Measurements from ENCODE around the gene RANBP2.

The RANBP2 gene

GRCh38 chr2:108820482-108820881 lies 101.2 kb downstream of the RANBP2 start:
- H3K9me3 ChIP-seq (ENCODE audit: control insufficient read depth in 1 of 2, low read length in 2 of 2) = peaks cover 0 to 5% of the 10 kb centered on the region in 2 donors
- H3K4me3 ChIP-seq (ENCODE audit: low read depth in 1 of 2, low read length in 2 of 2) = no peak overlapping the region
- H3K36me3 ChIP-seq (ENCODE audit: control insufficient read depth in 1 of 2, insufficient read depth in 2 of 2, low read length in 2 of 2) = peaks cover 7 to 17% of the 10 kb centered on the region in 2 donors
- H3K27me3 ChIP-seq (ENCODE audit: low read depth, low read length) = no peaks in the 10 kb centered on the region
- no peaks in the 10 kb centered on the region for H3K4me1 ChIP-seq (ENCODE audit: control insufficient read depth in 1 of 2, insufficient read depth in 2 of 2, low read length in 2 of 2)
- no peak overlapping the region for H3K27ac ChIP-seq (ENCODE audit: low read length)

- no peaks in the 10 kb centered on the region for H3K4me1 ChIP-seq (ENCODE audit: control insufficient read depth in 1 of 2, insufficient read depth in 2 of 2, low read length in 2 of 2)
Observed at GRCh38 chr2:108823286-108823685, 104.0 kb downstream of the RANBP2 start.

DNA sequence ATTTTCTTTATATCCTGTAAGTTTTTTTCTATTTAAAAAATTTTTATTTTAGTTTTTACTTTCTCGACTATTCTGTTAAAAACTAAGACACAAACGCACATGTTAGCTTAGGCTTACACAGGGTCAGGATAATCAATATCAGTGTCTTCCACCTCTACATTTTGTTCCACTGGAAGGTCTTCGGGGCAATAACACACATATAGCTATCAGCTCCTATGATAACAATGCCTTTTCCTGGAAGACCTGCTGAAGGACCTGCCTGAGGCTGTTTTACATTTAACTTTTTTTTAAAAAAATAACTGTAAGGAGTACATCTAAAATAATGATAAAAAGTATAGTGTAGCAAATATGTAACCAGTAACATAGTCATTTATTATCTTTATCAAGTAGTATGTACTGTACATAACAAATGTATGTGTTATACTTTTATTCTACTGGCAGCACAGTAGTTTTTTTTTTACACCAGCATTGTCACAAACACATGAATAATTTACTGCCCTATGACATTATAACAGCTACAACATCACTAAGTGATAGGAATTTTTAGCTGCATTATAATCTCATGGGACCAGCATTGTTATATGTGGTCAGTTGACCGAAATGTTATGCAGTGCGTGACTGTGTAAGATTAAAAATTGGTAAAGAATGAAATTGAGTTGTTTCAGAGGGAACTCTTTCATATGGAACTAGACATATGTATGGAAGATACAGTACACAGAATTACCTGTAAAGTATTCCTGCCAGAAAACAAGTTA lies 105.2 kb downstream of the RANBP2 start:
- H3K27me3 ChIP-seq (ENCODE audit: low read depth, low read length) = no peaks in the 10 kb centered on the region
- no peaks in the 10 kb centered on the region for H3K36me3 ChIP-seq (ENCODE audit: control insufficient read depth in 1 of 2, insufficient read depth in 2 of 2, low read length in 2 of 2)
- H3K27ac ChIP-seq (ENCODE audit: low read length) = no peak overlapping the region
- no peaks in the 10 kb centered on the region for H3K4me1 ChIP-seq (ENCODE audit: control insufficient read depth in 1 of 2, insufficient read depth in 2 of 2, low read length in 2 of 2)
- H3K4me3 ChIP-seq (ENCODE audit: low read depth in 1 of 2, low read length in 2 of 2) = no peak overlapping the region
- H3K9me3 ChIP-seq (ENCODE audit: control insufficient read depth in 1 of 2, low read length in 2 of 2) = peaks cover 0 to 5% of the 10 kb centered on the region in 2 donors

More at GRCh38 chr2:108823286-108823685, 104.0 kb downstream of the RANBP2 start:
- H3K27me3 ChIP-seq (ENCODE audit: low read depth, low read length) = no peaks in the 10 kb centered on the region
- H3K9me3 ChIP-seq (ENCODE audit: control insufficient read depth in 1 of 2, low read length in 2 of 2) = peaks cover 0 to 5% of the 10 kb centered on the region in 2 donors
- H3K4me3 ChIP-seq (ENCODE audit: low read depth in 1 of 2, low read length in 2 of 2) = no peak overlapping the region
- no peaks in the 10 kb centered on the region for H3K36me3 ChIP-seq (ENCODE audit: control insufficient read depth in 1 of 2, insufficient read depth in 2 of 2, low read length in 2 of 2)
- H3K27ac ChIP-seq (ENCODE audit: low read length) = no peak overlapping the region

DNA sequence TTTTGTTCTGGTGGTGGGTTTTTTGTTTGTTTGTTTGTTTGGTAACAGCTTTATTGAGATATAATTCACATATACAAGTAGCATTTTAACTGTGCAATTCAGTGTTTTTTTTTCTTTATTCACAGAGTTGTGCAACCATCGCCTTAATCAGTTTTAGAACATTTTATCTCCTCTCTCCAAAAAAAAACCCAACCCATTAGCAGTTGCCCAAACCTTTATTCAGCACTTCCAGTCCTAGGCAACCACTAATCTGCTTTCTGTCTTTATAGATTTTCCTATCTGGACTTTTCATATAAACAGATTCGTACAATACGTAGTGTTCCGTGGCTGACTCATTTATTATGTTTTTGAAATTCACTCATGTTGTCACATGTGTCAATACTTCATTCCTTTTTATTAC lies 106.0 kb downstream of the RANBP2 start:
- no peak overlapping the region for H3K4me3 ChIP-seq (ENCODE audit: low read depth in 1 of 2, low read length in 2 of 2)
- H3K36me3 ChIP-seq (ENCODE audit: control insufficient read depth in 1 of 2, insufficient read depth in 2 of 2, low read length in 2 of 2) = no peaks in the 10 kb centered on the region
- H3K27me3 ChIP-seq (ENCODE audit: low read depth, low read length) = no peaks in the 10 kb centered on the region
- H3K27ac ChIP-seq (ENCODE audit: low read length) = no peak overlapping the region
- H3K9me3 ChIP-seq (ENCODE audit: control insufficient read depth in 1 of 2, low read length in 2 of 2) = peaks cover 0 to under 1% of the 10 kb centered on the region in 2 donors
- no peaks in the 10 kb centered on the region for H3K4me1 ChIP-seq (ENCODE audit: control insufficient read depth in 1 of 2, insufficient read depth in 2 of 2, low read length in 2 of 2)

DNA sequence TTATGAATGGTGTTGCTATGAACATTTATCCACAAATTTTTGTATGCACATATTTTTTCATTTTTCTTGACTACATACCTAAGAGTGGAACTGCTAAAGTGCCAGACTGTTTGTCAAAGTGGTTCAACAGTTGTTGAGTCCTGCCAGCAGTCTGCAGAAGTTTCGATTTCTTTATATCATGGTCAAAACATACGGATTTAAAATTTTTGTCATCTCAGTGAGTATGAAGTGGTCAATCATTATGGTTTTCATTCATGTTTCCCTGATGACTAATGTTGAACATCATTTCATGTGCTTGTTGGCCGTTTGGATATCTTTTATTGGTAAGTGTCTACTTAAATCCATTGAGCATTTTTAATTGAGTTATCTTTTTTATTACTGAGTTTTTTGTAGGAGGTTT lies 106.5 kb downstream of the RANBP2 start:
- Histone ChIP-seq H3K9me3 (ENCODE audit: control insufficient read depth in 1 of 2, low read length in 2 of 2) (no peaks in the 10 kb centered on the region), H3K27ac (ENCODE audit: low read length) (no peak overlapping the region), H3K27me3 (ENCODE audit: low read depth, low read length) (no peaks in the 10 kb centered on the region), H3K36me3 (ENCODE audit: control insufficient read depth in 1 of 2, insufficient read depth in 2 of 2, low read length in 2 of 2) (no peaks in the 10 kb centered on the region), H3K4me1 (ENCODE audit: control insufficient read depth in 1 of 2, insufficient read depth in 2 of 2, low read length in 2 of 2) (no peaks in the 10 kb centered on the region), H3K4me3 (ENCODE audit: low read depth in 1 of 2, low read length in 2 of 2) (no peak overlapping the region)

DNA sequence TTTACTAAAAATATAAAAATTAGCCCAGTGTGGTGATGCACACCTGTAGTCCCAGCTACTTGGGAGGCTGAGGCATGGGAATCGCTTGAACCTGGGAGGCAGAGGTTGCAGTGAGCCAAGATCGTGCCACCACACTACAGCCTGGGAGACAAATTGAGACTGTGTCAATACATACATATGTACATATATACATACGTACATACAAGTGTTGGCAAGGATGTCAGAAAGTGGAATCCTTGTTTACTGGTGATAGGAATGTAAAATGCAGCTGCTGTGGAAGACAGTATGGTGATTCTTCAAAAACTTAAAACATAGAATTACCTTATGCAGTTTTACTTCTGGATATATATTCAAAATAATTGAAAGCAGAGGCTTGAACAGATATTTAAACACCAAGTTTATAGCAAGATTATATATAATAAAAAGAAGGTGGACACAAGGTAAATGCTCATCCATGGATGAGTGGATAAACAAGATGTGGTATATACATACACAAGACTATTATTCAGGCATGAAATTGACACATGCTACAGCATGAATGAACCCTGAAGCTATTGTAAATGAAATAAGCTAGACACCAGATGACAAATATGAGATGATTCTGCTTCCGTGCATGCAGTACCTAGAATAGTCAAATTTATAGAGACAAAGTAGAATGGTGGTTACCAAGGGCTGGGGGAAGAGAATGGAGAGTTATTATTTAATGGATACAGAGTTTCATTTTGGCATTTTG lies 110.5 kb downstream of the RANBP2 start:
- Histone ChIP-seq H3K9me3 (ENCODE audit: control insufficient read depth in 1 of 2, low read length in 2 of 2) (no peaks in the 10 kb centered on the region), H3K27me3 (ENCODE audit: low read depth, low read length) (no peaks in the 10 kb centered on the region), H3K4me1 (ENCODE audit: control insufficient read depth in 1 of 2, insufficient read depth in 2 of 2, low read length in 2 of 2) (no peaks in the 10 kb centered on the region), H3K4me3 (ENCODE audit: low read depth in 1 of 2, low read length in 2 of 2) (no peak overlapping the region), H3K36me3 (ENCODE audit: control insufficient read depth in 1 of 2, insufficient read depth in 2 of 2, low read length in 2 of 2) (no peaks in the 10 kb centered on the region), H3K27ac (ENCODE audit: low read length) (no peak overlapping the region)

DNA sequence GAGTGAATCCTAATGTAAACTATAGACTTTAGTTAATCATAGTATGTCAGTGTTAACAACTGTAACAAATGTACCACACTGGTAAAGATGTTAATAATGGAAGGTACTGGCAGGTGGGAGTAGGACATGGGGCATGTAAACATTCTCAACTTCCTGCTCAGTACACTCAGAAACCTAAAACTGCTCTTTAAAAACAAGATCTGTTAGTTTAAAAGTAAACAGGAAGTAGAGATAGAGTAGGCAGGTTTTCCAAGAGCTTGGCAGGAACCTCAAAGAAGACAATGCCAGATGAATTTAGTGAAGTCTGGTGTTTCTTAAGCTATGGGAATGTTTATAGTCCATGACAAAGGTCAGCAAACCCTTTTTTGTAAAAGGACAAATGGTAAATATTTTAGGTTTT lies 113.9 kb downstream of the RANBP2 start:
- Histone ChIP-seq H3K9me3 (ENCODE audit: control insufficient read depth in 1 of 2, low read length in 2 of 2) (peaks cover 0 to 3% of the 10 kb centered on the region in 2 donors), H3K27me3 (ENCODE audit: low read depth, low read length) (no peaks in the 10 kb centered on the region), H3K4me1 (ENCODE audit: control insufficient read depth in 1 of 2, insufficient read depth in 2 of 2, low read length in 2 of 2) (no peaks in the 10 kb centered on the region), H3K4me3 (ENCODE audit: low read depth in 1 of 2, low read length in 2 of 2) (no peak overlapping the region), H3K27ac (ENCODE audit: low read length) (no peak overlapping the region), H3K36me3 (ENCODE audit: control insufficient read depth in 1 of 2, insufficient read depth in 2 of 2, low read length in 2 of 2) (no peaks in the 10 kb centered on the region)

DNA sequence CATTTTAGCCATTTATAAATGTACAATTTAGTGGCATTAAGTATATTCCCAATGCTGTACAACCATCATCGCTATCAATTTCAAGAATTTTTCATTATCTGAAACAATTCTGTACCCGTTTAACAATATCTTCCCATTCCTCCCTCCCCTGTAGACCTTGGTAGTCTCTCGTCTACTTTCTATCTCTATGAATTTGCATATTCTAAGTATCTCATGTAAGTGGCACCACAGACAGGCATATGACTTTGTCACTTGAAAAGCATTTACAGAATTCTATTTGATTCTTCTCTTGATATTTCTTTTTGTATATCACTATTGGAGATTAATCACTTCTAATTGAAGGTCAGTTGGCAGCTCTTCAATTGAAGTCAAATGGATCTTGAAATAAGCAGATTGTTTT lies 115.3 kb downstream of the RANBP2 start:
- H3K9me3 ChIP-seq (ENCODE audit: control insufficient read depth in 1 of 2, low read length in 2 of 2) = peaks cover 3 to 4% of the 10 kb centered on the region in 2 donors
- no peaks in the 10 kb centered on the region for H3K27me3 ChIP-seq (ENCODE audit: low read depth, low read length)
- H3K4me1 ChIP-seq (ENCODE audit: control insufficient read depth in 1 of 2, insufficient read depth in 2 of 2, low read length in 2 of 2) = no peaks in the 10 kb centered on the region
- no peak overlapping the region for H3K27ac ChIP-seq (ENCODE audit: low read length)
- H3K36me3 ChIP-seq (ENCODE audit: control insufficient read depth in 1 of 2, insufficient read depth in 2 of 2, low read length in 2 of 2) = no peaks in the 10 kb centered on the region
- H3K4me3 ChIP-seq (ENCODE audit: low read depth in 1 of 2, low read length in 2 of 2) = no peak overlapping the region

DNA sequence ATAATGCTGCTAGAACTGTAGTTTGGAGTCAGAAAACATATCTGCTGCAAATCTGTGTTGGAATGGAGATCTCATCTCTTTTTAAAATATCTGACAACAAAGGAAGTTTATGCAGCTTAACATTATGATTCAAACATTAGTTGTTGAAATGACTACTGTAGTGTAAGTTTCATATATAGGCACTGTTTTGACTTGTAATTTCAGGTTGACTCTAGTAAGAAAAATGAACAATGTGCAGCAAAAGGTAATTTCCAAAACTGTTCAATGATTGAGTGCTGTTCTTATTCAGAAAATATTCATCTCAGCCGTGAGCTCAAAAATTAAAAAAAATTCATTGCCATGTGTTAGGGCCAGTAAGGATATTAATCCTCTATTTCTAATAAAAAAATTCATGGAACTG lies 115.8 kb downstream of the RANBP2 start:
- no peak overlapping the region for H3K4me3 ChIP-seq (ENCODE audit: low read depth in 1 of 2, low read length in 2 of 2)
- no peaks in the 10 kb centered on the region for H3K36me3 ChIP-seq (ENCODE audit: control insufficient read depth in 1 of 2, insufficient read depth in 2 of 2, low read length in 2 of 2)
- no peak overlapping the region for H3K27ac ChIP-seq (ENCODE audit: low read length)
- no peaks in the 10 kb centered on the region for H3K4me1 ChIP-seq (ENCODE audit: control insufficient read depth in 1 of 2, insufficient read depth in 2 of 2, low read length in 2 of 2)
- no peaks in the 10 kb centered on the region for H3K27me3 ChIP-seq (ENCODE audit: low read depth, low read length)
- peaks cover 4 to 6% of the 10 kb centered on the region in 2 donors for H3K9me3 ChIP-seq (ENCODE audit: control insufficient read depth in 1 of 2, low read length in 2 of 2)
